H1 (cell line): ENCODE results near the gene PREB. TPM values are rescaled to one million over a fixed set of nuclear protein-coding genes. Genes with fewer than 3 reads are reported as not detected.

Source experiments
- CTCF ChIA-PET: fragments of 300-600 bp; sonication (Branson Sonifier 250); formaldehyde crosslinking; loops from one replicate; lab custom pipeline; 2021; ENCODE audit not compliant: partially characterized antibody; lab: Charles Lee
- POLR2A ChIA-PET: fragments of 300-600 bp; sonication (Branson Sonifier 250); formaldehyde crosslinking; loops from one replicate; lab custom pipeline; 2021; ENCODE audit warnings: inconsistent platforms; ENCODE audit not compliant: partially characterized antibody; lab: Charles Lee
- DNase-seq, 2 experiments: peaks; one replicate each; pipeline versions ENCODE4 v3.0.0 to v3.0.0-alpha.2; 2010 to 2022; ENCODE audit warnings: low spot score in 2 of 2, low read depth in 1 of 2, mixed read lengths in 1 of 2
- FAIRE-seq: peaks from 2 replicates; lab custom pipeline; 2011; peaks lifted over from hg19 to GRCh38; lab: Jason Lieb, UNC
- H2AFZ ChIP-seq: 2 replicates; pipeline ENCODE4 v1.8.1; 2012; ENCODE audit warnings: low read length, inconsistent platforms
- H2AK5ac ChIP-seq: 2 replicates; pipeline ENCODE4 v1.6.1; 2013; ENCODE audit warnings: low read depth, low read length
- H2BK120ac ChIP-seq: replicated peaks from 2 replicates; pipeline ENCODE3; 2013; ENCODE audit warnings: low read depth, low read length, inconsistent platforms
- H2BK12ac ChIP-seq: 2 replicates; pipeline ENCODE4 v1.6.1; 2013; ENCODE audit warnings: low read depth, low read length
- H2BK15ac ChIP-seq: 2 replicates; pipeline ENCODE4 v1.6.1; 2013; ENCODE audit warnings: low read length
- H2BK20ac ChIP-seq: 2 replicates; pipeline ENCODE4 v1.6.1; 2013; ENCODE audit warnings: low read length
- H2BK5ac ChIP-seq: 2 replicates; pipeline ENCODE4 v1.6.1; 2013; ENCODE audit warnings: low read depth, low read length
- H3K14ac ChIP-seq: 2 replicates; pipeline ENCODE4 v1.6.1; 2013; ENCODE audit warnings: inconsistent platforms; ENCODE audit not compliant: insufficient read length
- H3K18ac ChIP-seq: 2 replicates; pipeline ENCODE4 v1.6.1; 2013; ENCODE audit warnings: low read length; ENCODE audit errors: extremely low read depth
- H3K23ac ChIP-seq: 2 replicates; pipeline ENCODE4 v1.6.1; 2013; ENCODE audit warnings: inconsistent platforms; ENCODE audit not compliant: insufficient read length
- H3K23me2 ChIP-seq: 2 replicates; pipeline ENCODE4 v1.6.1; 2013; ENCODE audit warnings: low read depth, low read length
- H3K27ac ChIP-seq: 2 replicates; pipeline ENCODE4 v1.6.1; 2011; ENCODE audit warnings: low read depth, low read length, inconsistent platforms
- H3K27me3 ChIP-seq, 4 experiments: replicated peaks in 1 of 4; 1 replicate in 1 of 4; 2 replicates in 3 of 4; pipeline versions ENCODE4 v1.6.1 to v1.8.1; 2011 to 2013; ENCODE audit warnings: low read length in 3 of 4, mild to moderate bottlenecking in 3 of 4, inconsistent platforms in 2 of 4, mixed read lengths in 2 of 4, moderate library complexity in 1 of 4; ENCODE audit not compliant: control insufficient read depth in 3 of 4, insufficient read depth in 3 of 4; ENCODE audit errors: extremely low read depth in 1 of 4
- H3K36me3 ChIP-seq, 4 experiments: 2 replicates each; pipeline versions ENCODE4 v1.6.1 to v1.8.1; 2011 to 2013; ENCODE audit warnings: mild to moderate bottlenecking in 4 of 4, low read length in 3 of 4, moderate library complexity in 2 of 4, control low read depth in 1 of 4, inconsistent platforms in 1 of 4; ENCODE audit not compliant: insufficient read depth in 4 of 4, control insufficient read depth in 2 of 4
- H3K4ac ChIP-seq: replicated peaks from 2 replicates; pipeline ENCODE3; 2013; ENCODE audit warnings: low read length, low read depth, mixed read lengths, inconsistent platforms; ENCODE audit not compliant: insufficient read length
- H3K4me1 ChIP-seq, 4 experiments: replicated peaks in 1 of 4; 1 replicate in 1 of 4; 2 replicates in 3 of 4; pipeline versions ENCODE4 v1.6.1 to v1.8.1; 2011 to 2013; ENCODE audit warnings: low read length in 3 of 4, inconsistent platforms in 2 of 4, mixed read lengths in 1 of 4; ENCODE audit not compliant: insufficient read depth in 4 of 4, control insufficient read depth in 3 of 4
- H3K4me2 ChIP-seq, 2 experiments: 2 replicates each; pipeline versions ENCODE4 v1.6.1 to v1.8.1; 2011 to 2013; ENCODE audit warnings: low read depth in 2 of 2, low read length in 2 of 2, control low read depth in 1 of 2, inconsistent platforms in 1 of 2, mild to moderate bottlenecking in 1 of 2; ENCODE audit not compliant: insufficient read depth in 1 of 2
- H3K4me3 ChIP-seq, 4 experiments: fragments of 200-600, 300-600 bp in 1 of 4; sonication (generic), shearing (Covaris generic), sonication (Bioruptor Twin) in 1 of 4; 2 replicates each; pipeline versions ENCODE4 v1.5.1 to v1.8.1; 2011 to 2016; ENCODE audit warnings: low read length in 4 of 4, low read depth in 3 of 4, control low read depth in 2 of 4, inconsistent platforms in 2 of 4, mild to moderate bottlenecking in 2 of 4, mixed read lengths in 1 of 4, moderate library complexity in 1 of 4; ENCODE audit not compliant: insufficient read depth in 2 of 4; ENCODE audit errors: extremely low read depth in 1 of 4
- H3K56ac ChIP-seq: replicated peaks from 2 replicates; pipeline ENCODE3; 2013; ENCODE audit warnings: low read depth, mild to moderate bottlenecking, mixed read lengths, low read length, inconsistent platforms; ENCODE audit not compliant: insufficient read length
- H3K79me1 ChIP-seq: 2 replicates; pipeline ENCODE4 v1.6.1; 2013; ENCODE audit warnings: low read depth, low read length, control low read depth
- H3K79me2 ChIP-seq, 2 experiments: 2 replicates each; pipeline versions ENCODE4 v1.6.1 to v1.8.1; 2012 to 2013; ENCODE audit warnings: low read length in 2 of 2, mild to moderate bottlenecking in 2 of 2, inconsistent platforms in 1 of 2; ENCODE audit not compliant: insufficient read depth in 2 of 2, control insufficient read depth in 1 of 2
- H3K9ac ChIP-seq, 4 experiments: replicated peaks in 1 of 4; 1 replicate in 1 of 4; 2 replicates in 3 of 4; pipeline versions ENCODE4 v1.6.1 to v1.8.1; 2011 to 2013; ENCODE audit warnings: low read depth in 3 of 4, low read length in 3 of 4, control low read depth in 2 of 4, mild to moderate bottlenecking in 2 of 4, moderate library complexity in 2 of 4, inconsistent platforms in 1 of 4; ENCODE audit errors: extremely low read depth in 1 of 4
- H3K9me3 ChIP-seq, 2 experiments: 2 replicates each; pipeline versions ENCODE4 v1.6.1 to v1.8.1; 2012 to 2013; ENCODE audit warnings: mild to moderate bottlenecking in 2 of 2, moderate library complexity in 2 of 2, control low read depth in 1 of 2, inconsistent platforms in 1 of 2, low read depth in 1 of 2, low read length in 1 of 2, mixed read lengths in 1 of 2; ENCODE audit not compliant: insufficient read depth in 2 of 2
- H4K20me1 ChIP-seq, 2 experiments: replicated peaks in 1 of 2; 2 replicates each; pipeline versions ENCODE3 to v1.8.1; 2011 to 2013; ENCODE audit warnings: inconsistent platforms in 2 of 2, low read length in 2 of 2, mild to moderate bottlenecking in 1 of 2; ENCODE audit not compliant: insufficient read depth in 2 of 2, control insufficient read depth in 1 of 2
- H4K5ac ChIP-seq: 2 replicates; pipeline ENCODE4 v1.6.1; 2013; ENCODE audit warnings: low read length, low read depth, mixed read lengths, inconsistent platforms; ENCODE audit not compliant: insufficient read length
- H4K8ac ChIP-seq: 2 replicates; pipeline ENCODE4 v1.8.0; 2013; ENCODE audit warnings: mild to moderate bottlenecking, moderate library complexity, low read length, inconsistent platforms; ENCODE audit not compliant: insufficient read depth; ENCODE audit errors: extremely low read depth
- H4K91ac ChIP-seq: replicated peaks from 2 replicates; pipeline ENCODE3; 2013; ENCODE audit warnings: low read length, mixed read lengths, inconsistent platforms; ENCODE audit not compliant: insufficient read length
- BACH1 ChIP-seq: IDR thresholded peaks from 2 replicates; pipeline ENCODE4 v1.6.1; 2012; ENCODE audit warnings: low read length, improper control_type of control experiment
- EGR1 ChIP-seq: IDR thresholded peaks from 2 replicates; pipeline ENCODE4 v1.6.1; 2011; ENCODE audit warnings: low read depth, low read length, borderline replicate concordance
- KDM4A ChIP-seq: IDR thresholded peaks from one replicate; pipeline ENCODE4 v1.7.1; 2012; ENCODE audit warnings: low read depth, mild to moderate bottlenecking, moderate library complexity, low read length, inconsistent platforms; ENCODE audit not compliant: severe bottlenecking
- NANOG ChIP-seq: IDR thresholded peaks from 2 replicates; pipeline ENCODE4 v1.6.1; 2011; ENCODE audit warnings: low read length, low read depth, mild to moderate bottlenecking, inconsistent platforms; ENCODE audit not compliant: insufficient read depth, poor library complexity, severe bottlenecking
- PHF8 ChIP-seq: fragments of 200-600 bp; sonication (generic); conservative IDR thresholded peaks from 2 replicates; pipeline ENCODE4 v1.7.1; 2012; ENCODE audit warnings: low read depth, mild to moderate bottlenecking, inconsistent platforms, low read length, moderate library complexity
- POLR2AphosphoS5 ChIP-seq: IDR thresholded peaks from 2 replicates; pipeline ENCODE4 v1.6.1; 2011; ENCODE audit warnings: low read depth, low read length
- POU5F1 ChIP-seq: IDR thresholded peaks from 2 replicates; pipeline ENCODE4 v1.6.1; 2011; ENCODE audit warnings: low read depth, mild to moderate bottlenecking, low read length, moderate library complexity
- RFX5 ChIP-seq: IDR thresholded peaks from 2 replicates; pipeline ENCODE4 v1.6.1; 2011; ENCODE audit warnings: low read depth, low read length, improper control_type of control experiment, borderline replicate concordance
- SP1 ChIP-seq: IDR thresholded peaks from 2 replicates; pipeline ENCODE4 v1.6.1; 2011; ENCODE audit warnings: low read depth, low read length
- ZNF274 ChIP-seq: IDR thresholded peaks from 2 replicates; pipeline ENCODE4 v1.7.0; 2012; ENCODE audit warnings: low read length, borderline replicate concordance; ENCODE audit errors: extremely low read depth
- WGBS, 2 experiments: shearing (Covaris generic) in 1 of 2; methylation state at CpG; one replicate each; pipeline versions ENCODE4 v1.1.6 to v1.1.7; 2013 to 2015; ENCODE audit warnings: low lambda C conversion rate in 2 of 2, mixed read lengths in 2 of 2, inconsistent platforms in 1 of 2, low coverage in 1 of 2, missing lambda C conversion rate in 1 of 2; ENCODE audit not compliant: insufficient replicate concordance in 2 of 2, insufficient coverage in 1 of 2, insufficient read length in 1 of 2; ENCODE audit errors: extremely low coverage in 1 of 2, missing lambda C conversion rate in 1 of 2; 5-methylcytosine and 5-hydroxymethylcytosine counted together
- polyA plus RNA-seq, 7 experiments: library from polyadenylated mRNA; depleted of rRNA in 3 of 7; stranded (reverse) in 5 of 7; unstranded in 2 of 7; fragments of >200 nt in 5 of 7; fragments of 200-250 nt in 2 of 7; gene quantifications; 1 replicate in 5 of 7; 2 replicates in 1 of 7; 4 replicates in 1 of 7; pipeline versions ENCODE4 v1.2.1 to v1.2.3, GENCODE V29; 2011 to 2013; ENCODE audit warnings: missing spikeins in 2 of 7, mixed read lengths in 2 of 7
- total RNA-seq: library from RNA; stranded (reverse); fragmentation: NEBNext Ultra II Directional; extraction: Animal tissue kit (Norgen Biotek cat#: 25700); gene quantifications from 2 replicates; pipeline ENCODE4 v1.2.1, GENCODE V29; 2021

The PREB gene
- total and polyA plus RNA-seq, 2 of the 8 experiments (the other 6 are each of a cell fraction or from before 2014, with no cell fraction given), result 54.1 to 72.2 TPM

DNA sequence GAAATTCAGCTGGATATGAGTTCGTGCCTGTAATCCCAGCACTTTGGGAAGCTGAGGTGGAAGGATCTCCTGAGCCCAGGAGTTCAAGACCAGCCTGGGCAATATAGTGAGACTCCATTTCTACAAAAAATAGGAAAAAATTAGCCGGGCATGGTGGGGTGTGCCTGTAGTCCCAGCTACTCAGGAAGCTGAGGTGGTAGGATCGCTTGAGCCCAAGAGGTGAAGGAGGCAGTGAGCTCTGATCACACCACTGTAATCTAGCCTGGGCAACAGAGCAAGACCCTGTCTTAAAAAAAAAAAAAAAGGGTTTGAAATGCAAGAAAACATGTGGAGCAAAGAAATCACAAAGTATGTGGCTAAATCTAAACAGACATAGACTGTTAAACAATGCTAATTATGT, 25.4 kb downstream of the PREB start:
- H3K4me1 ChIP-seq, result no peaks in the 10 kb centered on the region; a peak in 1 of 7 replicates
- no peak overlapping the region for H2AK5ac ChIP-seq
- no peaks in the 10 kb centered on the region for H3K23me2 ChIP-seq
- no peak overlapping the region for H4K5ac ChIP-seq
- H3K4me3 ChIP-seq, result no peak overlapping the region
- no peaks in the 10 kb centered on the region for H3K79me1 ChIP-seq
- no peaks in the 10 kb centered on the region for H3K9me3 ChIP-seq
- H2BK5ac ChIP-seq, result no peak overlapping the region
- CTCF ChIA-PET, result interaction anchor here (0.5 to 9.5 kb wide), 9 partner anchors 9 to 285 kb away, joined by 3 to 120 read pairs (median 4); partner anchors contain the start of gene KHK
- no peaks in the 10 kb centered on the region for H3K79me2 ChIP-seq
- H2BK15ac ChIP-seq, result no peak overlapping the region
- no peaks in the 10 kb centered on the region for H4K20me1 ChIP-seq
- H2AFZ ChIP-seq, result no peak overlapping the region
- H3K4ac ChIP-seq, result no peak overlapping the region
- no peak overlapping the region for H3K9ac ChIP-seq
- DNase-seq (no peak), FAIRE-seq (no peak)
- H2BK120ac ChIP-seq, result no peak overlapping the region
- no peak overlapping the region for H4K8ac ChIP-seq
- peaks cover 0 to 2% (median 0%) of the 10 kb centered on the region in 4 experiments; a peak in 1 of 7 replicates for H3K27me3 ChIP-seq
- no peak overlapping the region for H3K14ac ChIP-seq
- POLR2A ChIA-PET, result interaction anchor here (0.6 to 1.7 kb wide), 2 partner anchors 24 to 35 kb away, joined by 4 to 5 read pairs; no protein-coding TSS in a partner anchor
- no peak overlapping the region for H3K18ac ChIP-seq
- no peak overlapping the region for H2BK20ac ChIP-seq
- no peak overlapping the region for H3K23ac ChIP-seq
- H4K91ac ChIP-seq, result no peak overlapping the region
- WGBS, 2 experiments, result 88% methylated on average over 3 of the region's 3 CpGs; no CpG with 5 or more reads in 1 of the 2 experiments
- TF ChIP-seq SP1 (no peak), RFX5 (no peak), EGR1 (no peak), PHF8 (no peak), ZNF274 (no peak), NANOG (no peak), POU5F1 (no peak), POLR2AphosphoS5 (no peak), BACH1 (no peak), KDM4A (no peak)
- no peak overlapping the region for H3K4me2 ChIP-seq
- H3K27ac ChIP-seq, result no peak overlapping the region
- no peak overlapping the region for H2BK12ac ChIP-seq
- H3K56ac ChIP-seq, result no peak overlapping the region
- no peaks in the 10 kb centered on the region for H3K36me3 ChIP-seq
